Smooth muscle cell of the brain vasculature (primary cell): ENCODE measurements around the gene POLRMT.
"Not testable (repeated sequence)": the region's sequence is repeated elsewhere in the genome, so short reads cannot be mapped to it uniquely, and the experiment has no call there.

Experiments
- DNase-seq: peaks from one replicate; pipeline ENCODE4 v3.0.0-alpha.2; 2012; ENCODE audit warnings: low read depth, low spot score

The POLRMT gene

DNA sequence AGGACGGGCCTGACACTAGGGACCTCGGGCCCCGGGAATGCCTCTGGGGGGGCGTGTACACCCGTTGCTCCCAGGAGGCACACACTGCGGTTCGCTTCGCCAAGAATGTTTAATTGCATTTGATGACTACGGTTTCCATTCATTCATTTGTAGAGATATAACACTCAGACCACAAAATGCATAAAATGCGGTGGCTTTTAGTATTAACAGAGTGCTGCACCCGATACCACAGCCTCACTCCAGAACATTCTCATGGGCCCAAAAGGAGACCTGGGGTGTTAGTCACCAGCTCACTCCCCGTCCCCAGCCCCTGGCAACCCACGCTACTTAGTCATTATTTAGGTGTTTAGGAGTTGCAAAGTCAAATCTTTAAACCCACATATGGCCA, 21.9 kb downstream of the POLRMT start:
- DNase-seq = no peak

GRCh38 chr19:610801-611480, 22.4 kb downstream of the POLRMT start:
- DNase-seq = peak; percentile 88

GRCh38 chr19:610071-610800, 23.1 kb downstream of the POLRMT start:
- no peak for DNase-seq

- no peak for DNase-seq
These were observed 24.4 kb downstream of the POLRMT start for GRCh38 chr19:609004-609346.

DNA sequence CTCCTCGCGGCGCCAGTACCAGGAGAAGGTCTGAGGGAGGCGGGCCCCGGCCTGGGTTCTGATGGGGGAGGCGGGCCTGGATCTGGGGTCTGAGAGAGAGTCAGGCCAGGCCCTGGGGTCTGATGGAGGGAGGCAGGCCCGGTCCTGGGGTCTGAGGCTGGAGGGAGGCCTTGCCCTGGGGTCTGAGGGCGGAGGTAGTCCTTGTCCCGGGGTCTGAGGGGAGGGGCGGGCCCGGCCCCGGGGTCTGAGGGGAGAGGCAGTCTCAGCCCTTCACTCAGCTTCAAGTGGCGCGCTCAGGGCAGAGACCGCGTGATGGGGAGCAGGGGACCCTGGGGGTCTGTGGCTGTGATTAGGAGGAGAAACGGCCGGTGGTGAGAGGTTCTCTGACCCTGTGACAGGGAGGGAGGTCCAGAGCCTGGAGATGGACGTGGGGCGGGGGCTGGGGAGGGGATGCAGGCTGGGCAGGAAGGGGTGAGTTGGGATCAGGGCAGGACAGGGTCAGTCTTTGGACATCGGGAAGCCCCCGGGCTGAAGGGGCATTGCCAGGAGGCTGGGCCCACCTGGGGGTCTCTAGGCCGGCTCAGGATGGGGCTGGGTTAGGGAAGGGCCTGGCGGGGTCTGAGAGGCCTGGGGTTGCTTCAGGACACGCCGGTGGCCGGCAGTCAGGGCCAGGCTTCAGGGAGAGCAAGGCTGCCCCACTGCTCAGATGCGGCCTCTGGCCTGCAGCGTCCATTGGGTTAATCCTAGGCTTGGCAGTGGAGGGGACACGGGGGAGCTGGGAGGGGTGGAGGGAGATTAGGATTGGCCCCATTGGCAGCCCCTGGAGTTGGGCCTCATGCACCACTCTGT, 25.0 kb downstream of the POLRMT start:
- DNase-seq = no peak

GRCh38 chr19:607301-608154, 25.8 kb downstream of the POLRMT start:
- no peak for DNase-seq

DNA sequence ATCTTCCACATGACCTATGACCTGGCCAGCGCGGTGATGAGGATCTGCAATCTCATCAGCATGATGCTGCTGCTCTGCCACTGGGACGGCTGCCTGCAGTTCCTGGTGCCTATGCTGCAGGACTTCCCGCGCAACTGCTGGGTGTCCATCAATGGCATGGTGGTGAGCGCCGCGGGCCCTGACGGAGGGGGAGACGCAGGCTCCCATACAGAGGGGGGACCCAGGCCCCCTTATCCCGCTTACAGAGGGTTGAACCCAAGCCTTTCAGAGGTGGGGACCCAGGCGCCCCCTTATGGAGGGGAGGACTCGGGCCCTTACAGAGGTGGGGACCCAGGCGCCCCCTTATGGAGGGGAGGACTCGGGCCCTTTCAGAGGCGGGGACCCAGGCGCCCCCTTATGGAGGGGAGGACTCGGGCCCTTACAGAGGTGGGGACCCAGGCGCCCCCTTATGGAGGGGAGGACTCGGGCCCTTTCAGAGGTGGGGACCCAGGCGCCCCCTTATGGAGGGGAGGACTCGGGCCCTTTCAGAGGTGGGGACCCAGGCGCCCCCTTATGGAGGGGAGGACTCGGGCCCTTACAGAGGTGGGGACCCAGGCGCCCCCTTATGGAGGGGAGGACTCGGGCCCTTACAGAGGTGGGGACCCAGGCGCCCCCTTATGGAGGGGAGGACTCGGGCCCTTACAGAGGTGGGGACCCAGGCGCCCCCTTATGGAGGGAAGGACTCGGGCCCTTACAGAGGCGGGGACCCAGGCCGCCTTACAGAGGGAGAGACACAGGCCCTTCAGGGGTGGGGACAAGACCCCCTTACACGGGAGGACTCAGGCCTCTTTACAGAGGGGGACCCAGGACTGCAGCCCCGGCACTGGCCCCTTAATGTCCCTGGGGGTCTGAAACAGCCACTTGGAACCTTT, 28.0 kb downstream of the POLRMT start:
- not testable (repeated sequence) for DNase-seq

DNA sequence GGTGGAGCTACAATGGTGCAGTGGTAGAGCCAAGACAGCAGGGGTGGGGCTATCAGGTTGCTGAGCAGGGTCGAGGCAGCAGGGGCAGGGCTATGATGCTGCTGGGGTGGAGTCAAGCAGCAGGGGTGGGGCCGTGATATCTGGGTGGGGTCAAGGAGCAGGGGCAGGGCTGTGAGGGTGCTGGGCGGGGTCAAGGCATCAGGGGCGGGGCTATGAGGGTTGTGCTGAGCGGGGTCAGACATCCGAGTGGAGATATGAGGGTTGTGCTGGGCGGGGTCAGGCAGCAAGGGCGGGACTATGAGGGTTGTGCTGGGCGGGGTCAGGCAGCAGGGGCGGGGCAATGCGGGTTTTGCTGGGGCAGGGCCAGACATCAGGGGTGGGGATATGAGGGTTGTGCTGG, 29.0 kb downstream of the POLRMT start:
- no peak for DNase-seq

- not testable (repeated sequence) for DNase-seq
These were observed 29.6 kb downstream of the POLRMT start for GRCh38 chr19:603779-604178.

DNA sequence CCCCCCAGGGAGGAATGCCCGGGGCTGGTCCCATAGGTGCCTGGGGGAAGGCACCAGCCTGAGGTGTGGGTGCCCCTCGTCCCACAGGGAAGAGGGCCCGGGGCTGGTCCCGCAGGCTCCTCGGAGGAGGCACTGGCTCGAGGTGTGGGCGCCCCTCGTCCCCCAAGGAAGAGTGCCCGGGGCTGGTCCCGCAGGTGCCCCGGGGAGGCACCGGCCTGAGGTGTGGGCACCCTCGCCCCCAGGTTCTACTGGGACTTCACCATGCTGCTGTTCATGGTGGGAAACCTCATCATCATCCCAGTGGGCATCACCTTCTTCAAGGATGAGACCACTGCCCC, 30.1 kb downstream of the POLRMT start:
- not testable (repeated sequence) for DNase-seq

- DNase-seq = no peak
These were observed 30.7 kb downstream of the POLRMT start for GRCh38 chr19:602391-603301.

DNA sequence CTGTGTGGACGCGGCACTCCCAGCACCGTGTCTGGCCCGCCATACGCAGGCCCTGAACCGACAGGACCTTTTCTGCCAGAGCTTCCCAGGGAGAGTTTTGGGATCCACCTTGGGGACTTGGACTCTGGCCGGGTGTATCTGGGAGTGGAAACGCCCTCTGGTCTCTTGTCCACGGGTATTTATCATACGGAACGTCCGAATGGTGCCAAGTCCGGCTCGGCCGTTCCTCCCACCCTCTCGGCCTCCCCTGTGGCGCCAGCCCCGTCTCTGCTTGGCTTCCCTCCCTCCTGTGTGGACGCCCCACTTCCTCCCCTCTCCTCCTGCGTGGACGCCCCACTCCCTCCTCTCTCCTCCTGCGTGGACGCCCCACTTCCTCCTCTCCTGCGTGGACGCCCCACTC, 31.5 kb downstream of the POLRMT start:
- DNase-seq = no peak

GRCh38 chr19:601310-601709, 32.0 kb downstream of the POLRMT start:
- DNase-seq = no peak

GRCh38 chr19:597406-598315, 35.7 kb downstream of the POLRMT start:
- DNase-seq = no peak

DNA sequence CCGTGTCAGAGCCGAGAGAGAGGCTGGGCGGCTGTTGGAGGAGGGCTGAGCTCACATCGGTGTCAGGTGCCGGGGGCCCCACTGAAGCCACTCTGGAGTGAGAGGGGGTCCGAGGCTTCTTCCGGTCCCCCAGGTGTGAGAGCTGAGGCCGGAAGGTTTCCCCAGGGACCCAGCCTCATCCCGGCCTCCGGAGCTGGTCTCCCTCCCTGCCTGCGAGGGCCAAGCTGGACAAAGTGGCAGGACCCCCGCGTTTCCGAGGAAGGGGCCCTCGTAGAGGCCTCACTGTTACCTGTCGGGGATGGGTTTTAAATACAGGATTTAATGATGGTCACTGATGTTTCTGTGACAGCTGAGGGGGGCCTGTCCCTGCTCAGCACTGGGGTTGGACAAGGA, 37.1 kb downstream of the POLRMT start:
- no peak for DNase-seq

DNA sequence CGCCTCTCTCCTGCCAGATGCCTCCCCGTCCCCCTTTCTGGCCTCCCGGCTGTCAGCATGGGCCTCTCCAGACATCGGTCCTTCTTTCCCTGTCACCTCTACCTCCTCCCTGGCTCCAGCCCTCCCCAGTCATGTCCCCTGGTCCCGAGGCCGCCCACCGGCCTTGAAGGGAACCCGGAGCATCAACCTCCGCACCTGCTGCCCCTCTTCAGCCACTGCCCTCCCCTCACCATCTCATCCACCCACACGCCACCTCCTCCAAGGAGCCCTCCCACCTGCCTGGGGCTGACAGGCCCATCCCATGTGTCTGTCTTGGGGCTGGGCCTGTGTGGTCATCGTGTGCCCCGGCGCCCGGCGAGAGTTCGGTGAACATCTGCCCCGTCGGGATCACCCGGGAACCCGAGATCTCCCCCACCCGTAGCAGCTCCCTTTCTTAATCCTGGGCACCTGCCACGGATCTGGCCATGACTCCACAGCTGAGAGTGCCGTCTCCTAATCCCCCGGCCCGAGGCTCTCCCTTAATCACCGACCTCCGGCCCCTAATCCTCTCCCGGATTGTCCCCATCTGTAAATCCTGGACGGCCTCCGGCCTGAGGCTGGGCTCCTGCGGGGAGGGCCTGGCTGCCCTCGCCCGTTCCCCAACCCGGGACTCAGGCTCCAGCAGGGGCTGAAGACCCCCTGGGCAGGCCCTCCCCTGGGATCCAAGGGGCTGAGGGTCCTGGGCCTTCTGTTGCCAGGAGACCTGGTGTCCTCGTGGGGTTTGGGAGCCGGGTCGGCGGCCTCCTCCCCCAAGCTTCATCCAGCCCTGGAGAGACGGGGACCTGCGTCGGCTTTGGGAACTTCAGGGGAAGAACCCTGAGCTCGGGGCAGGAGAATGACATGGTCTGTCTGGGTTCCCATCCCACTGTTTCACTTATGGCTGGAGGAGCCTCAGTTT, 37.7 kb downstream of the POLRMT start:
- no peak for DNase-seq

- DNase-seq = no peak
These were observed 39.0 kb downstream of the POLRMT start for GRCh38 chr19:594265-594870.
